ENCODE data around the gene NCOA7. TPM values are rescaled to one million over a fixed set of nuclear protein-coding genes. Genes with fewer than 3 reads are reported as not detected.

NCOA7 gene
- total RNA-seq, 6 experiments from 2014 or later = 27.1 to 29.3 (median 28.6) TPM

DNA sequence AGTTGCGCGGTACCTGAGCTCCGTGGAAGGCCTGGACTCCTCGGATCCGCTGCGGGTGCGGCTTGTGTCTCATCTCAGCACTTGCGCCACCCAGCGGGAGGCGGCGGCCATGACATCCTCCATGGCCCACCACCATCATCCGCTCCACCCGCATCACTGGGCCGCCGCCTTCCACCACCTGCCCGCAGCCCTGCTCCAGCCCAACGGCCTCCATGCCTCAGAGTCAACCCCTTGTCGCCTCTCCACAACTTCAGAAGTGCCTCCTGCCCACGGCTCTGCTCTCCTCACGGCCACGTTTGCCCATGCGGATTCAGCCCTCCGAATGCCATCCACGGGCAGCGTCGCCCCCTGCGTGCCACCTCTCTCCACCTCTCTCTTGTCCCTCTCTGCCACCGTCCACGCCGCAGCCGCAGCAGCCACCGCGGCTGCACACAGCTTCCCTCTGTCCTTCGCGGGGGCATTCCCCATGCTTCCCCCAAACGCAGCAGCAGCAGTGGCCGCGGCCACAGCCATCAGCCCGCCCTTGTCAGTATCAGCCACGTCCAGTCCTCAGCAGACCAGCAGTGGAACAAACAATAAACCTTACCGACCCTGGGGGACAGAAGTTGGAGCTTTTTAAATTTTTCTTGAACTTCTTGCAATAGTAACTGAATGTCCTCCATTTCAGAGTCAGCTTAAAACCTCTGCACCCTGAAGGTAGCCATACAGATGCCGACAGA, 31.4 kb upstream of the NCOA7 start:
- Mint-ChIP-seq H3K27me3 (ENCODE audit: insufficient read depth) (peaks cover 19% of the 10 kb centered on the region), H3K4me3 (no peak overlapping the region), H3K9me3 (no peaks in the 10 kb centered on the region), H3K4me1 (ENCODE audit: low read depth) (no peaks in the 10 kb centered on the region), H3K36me3 (ENCODE audit: low read depth) (no peaks in the 10 kb centered on the region), H3K27ac (no peak overlapping the region)
- TF ChIP-seq, protein P1, sequence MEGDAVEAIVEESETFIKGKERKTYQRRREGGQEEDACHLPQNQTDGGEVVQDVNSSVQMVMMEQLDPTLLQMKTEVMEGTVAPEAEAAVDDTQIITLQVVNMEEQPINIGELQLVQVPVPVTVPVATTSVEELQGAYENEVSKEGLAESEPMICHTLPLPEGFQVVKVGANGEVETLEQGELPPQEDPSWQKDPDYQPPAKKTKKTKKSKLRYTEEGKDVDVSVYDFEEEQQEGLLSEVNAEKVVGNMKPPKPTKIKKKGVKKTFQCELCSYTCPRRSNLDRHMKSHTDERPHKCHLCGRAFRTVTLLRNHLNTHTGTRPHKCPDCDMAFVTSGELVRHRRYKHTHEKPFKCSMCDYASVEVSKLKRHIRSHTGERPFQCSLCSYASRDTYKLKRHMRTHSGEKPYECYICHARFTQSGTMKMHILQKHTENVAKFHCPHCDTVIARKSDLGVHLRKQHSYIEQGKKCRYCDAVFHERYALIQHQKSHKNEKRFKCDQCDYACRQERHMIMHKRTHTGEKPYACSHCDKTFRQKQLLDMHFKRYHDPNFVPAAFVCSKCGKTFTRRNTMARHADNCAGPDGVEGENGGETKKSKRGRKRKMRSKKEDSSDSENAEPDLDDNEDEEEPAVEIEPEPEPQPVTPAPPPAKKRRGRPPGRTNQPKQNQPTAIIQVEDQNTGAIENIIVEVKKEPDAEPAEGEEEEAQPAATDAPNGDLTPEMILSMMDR (IDR thresholded peaks at IDR 0.05) = peak; percentile 47; the same call in 1 of the 2 replicates
- no peak for DNase-seq

DNA sequence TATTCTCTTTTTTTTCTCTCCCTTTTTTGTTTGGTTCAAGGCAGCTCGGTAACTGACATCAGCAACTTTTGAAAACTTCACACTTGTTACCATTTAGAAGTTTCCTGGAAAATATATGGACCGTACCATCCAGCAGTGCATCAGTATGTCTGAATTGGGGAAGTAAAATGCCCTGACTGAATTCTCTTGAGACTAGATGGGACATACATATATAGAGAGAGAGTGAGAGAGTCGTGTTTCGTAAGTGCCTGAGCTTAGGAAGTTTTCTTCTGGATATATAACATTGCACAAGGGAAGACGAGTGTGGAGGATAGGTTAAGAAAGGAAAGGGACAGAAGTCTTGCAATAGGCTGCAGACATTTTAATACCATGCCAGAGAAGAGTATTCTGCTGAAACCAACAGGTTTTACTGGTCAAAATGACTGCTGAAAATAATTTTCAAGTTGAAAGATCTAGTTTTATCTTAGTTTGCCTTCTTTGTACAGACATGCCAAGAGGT, 30.8 kb upstream of the NCOA7 start:
- Mint-ChIP-seq H3K36me3 (ENCODE audit: low read depth) (no peaks in the 10 kb centered on the region), H3K4me3 (no peak overlapping the region), H3K27me3 (ENCODE audit: insufficient read depth) (peaks cover 19% of the 10 kb centered on the region), H3K27ac (no peak overlapping the region), H3K4me1 (ENCODE audit: low read depth) (no peaks in the 10 kb centered on the region), H3K9me3 (no peaks in the 10 kb centered on the region)
- TF ChIP-seq, protein P1 (IDR thresholded peaks at IDR 0.05) = no peak
- DNase-seq = no peak

DNA sequence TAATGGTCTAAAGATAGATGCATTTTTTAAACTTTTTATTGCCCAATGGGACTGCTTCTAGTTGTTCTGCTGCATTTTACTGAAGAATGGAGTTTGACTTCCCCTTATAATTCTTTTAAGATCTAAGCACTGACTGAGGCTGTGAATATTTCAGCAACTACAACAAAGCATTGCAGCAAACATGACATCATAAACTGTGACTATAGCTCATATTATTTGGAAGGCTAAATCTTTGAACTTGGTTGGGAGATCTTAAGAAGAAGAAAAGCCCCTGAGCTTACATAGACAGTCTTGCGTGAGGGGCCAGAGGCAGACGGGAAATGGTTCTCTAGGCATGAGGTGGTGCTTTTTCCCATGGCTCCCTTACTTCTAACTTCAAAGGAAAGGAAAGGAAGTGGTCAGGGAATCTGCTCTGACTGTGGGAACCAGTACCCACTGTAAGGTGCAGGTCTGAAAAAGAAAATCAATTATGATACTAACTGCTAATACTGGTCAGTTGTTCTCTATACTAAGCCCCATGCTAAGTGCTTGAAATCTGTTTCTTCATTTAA, 26.6 kb upstream of the NCOA7 start:
- Mint-ChIP-seq H3K27me3 (ENCODE audit: insufficient read depth) (peaks cover 26% of the 10 kb centered on the region), H3K9me3 (no peaks in the 10 kb centered on the region), H3K4me3 (no peak overlapping the region), H3K27ac (no peak overlapping the region), H3K36me3 (ENCODE audit: low read depth) (no peaks in the 10 kb centered on the region), H3K4me1 (ENCODE audit: low read depth) (no peaks in the 10 kb centered on the region)
- TF ChIP-seq, protein P1 (IDR thresholded peaks at IDR 0.05) = no peak
- DNase-seq = no peak

GRCh38 chr6:125765944-125766343, 24.8 kb upstream of the NCOA7 start:
- H3K4me3 Mint-ChIP-seq = no peak overlapping the region
- TF ChIP-seq, protein P1 (IDR thresholded peaks at IDR 0.05) = no peak
- no peak overlapping the region for H3K27ac Mint-ChIP-seq
- peaks cover 17% of the 10 kb centered on the region for H3K27me3 Mint-ChIP-seq (ENCODE audit: insufficient read depth)
- H3K9me3 Mint-ChIP-seq = no peaks in the 10 kb centered on the region
- H3K36me3 Mint-ChIP-seq (ENCODE audit: low read depth) = no peaks in the 10 kb centered on the region
- no peak for DNase-seq
- H3K4me1 Mint-ChIP-seq (ENCODE audit: low read depth) = no peaks in the 10 kb centered on the region

- Mint-ChIP-seq H3K9me3 (no peaks in the 10 kb centered on the region), H3K4me1 (ENCODE audit: low read depth) (no peaks in the 10 kb centered on the region), H3K36me3 (ENCODE audit: low read depth) (no peaks in the 10 kb centered on the region), H3K27me3 (ENCODE audit: insufficient read depth) (peaks cover 17% of the 10 kb centered on the region), H3K27ac (no peak overlapping the region), H3K4me3 (no peak overlapping the region)
- TF ChIP-seq, protein P1 (IDR thresholded peaks at IDR 0.05) = no peak
- no peak for DNase-seq
Measured at GRCh38 chr6:125766641-125767040, 24.1 kb upstream of the NCOA7 start.

All from HFFc6 (cell line).